GM23338 (cell line): ENCODE results near the gene OPN4. TPM values are rescaled to one million over a fixed set of nuclear protein-coding genes. Genes with fewer than 3 reads are reported as not detected.

ENCODE experiments used
- ATAC-seq: fragments of 200-7000 bp; cut with Tn5 transposase; 3 replicates; pipeline ENCODE4 v1.9.1; 2020
- DNase-seq: peaks from one replicate; pipeline ENCODE4 v3.0.0-alpha.2; 2015; ENCODE audit warnings: low spot score
- H2AFZ ChIP-seq: fragments of 200-600 bp; sonication (generic); 2 replicates; pipeline ENCODE4 v1.8.0; 2016; ENCODE audit warnings: antibody characterized with exemption, mild to moderate bottlenecking, moderate library complexity
- H3F3A ChIP-seq: fragments of 200-600 bp; sonication (generic); replicated peaks from 2 replicates; pipeline ENCODE4 v1.8.0; 2017; ENCODE audit warnings: antibody characterized with exemption, mixed run types, low read depth
- H3K27ac ChIP-seq: fragments of 200-600 bp; sonication (generic); 2 replicates; pipeline ENCODE4 v1.6.1; 2016; ENCODE audit warnings: low read depth
- H3K27me3 ChIP-seq: fragments of 200-600 bp; sonication (generic); 2 replicates; pipeline ENCODE4 v1.8.0; 2016; ENCODE audit warnings: mild to moderate bottlenecking, mixed run types, moderate library complexity; ENCODE audit not compliant: insufficient read depth
- H3K36me3 ChIP-seq: fragments of 200-600 bp; sonication (generic); 2 replicates; pipeline ENCODE4 v1.8.0; 2016; ENCODE audit warnings: mild to moderate bottlenecking; ENCODE audit not compliant: insufficient read depth
- H3K4me1 ChIP-seq: fragments of 200-600 bp; sonication (generic); 2 replicates; pipeline ENCODE4 v1.8.0; 2016; ENCODE audit warnings: mild to moderate bottlenecking, moderate library complexity; ENCODE audit not compliant: insufficient read depth
- H3K4me2 ChIP-seq: fragments of 200-600 bp; sonication (generic); 2 replicates; pipeline ENCODE4 v1.7.1; 2017; ENCODE audit warnings: mixed run types
- H3K4me3 ChIP-seq: fragments of 200-600 bp; sonication (generic); 2 replicates; pipeline ENCODE4 v1.6.1; 2016; ENCODE audit warnings: mixed run types
- H3K79me2 ChIP-seq: fragments of 200-600 bp; sonication (generic); replicated peaks from 2 replicates; pipeline ENCODE4 v1.8.0; 2017; ENCODE audit warnings: mild to moderate bottlenecking; ENCODE audit not compliant: insufficient read depth
- H3K9me2 ChIP-seq: fragments of 200-600 bp; sonication (generic); 2 replicates; pipeline ENCODE4 v1.8.0; 2017; ENCODE audit not compliant: insufficient read depth
- H4K20me1 ChIP-seq: fragments of 200-600 bp; sonication (generic); replicated peaks from 2 replicates; pipeline ENCODE4 v1.8.0; 2017; ENCODE audit warnings: mild to moderate bottlenecking; ENCODE audit not compliant: insufficient read depth
- H3K27ac Mint-ChIP-seq: 2 replicates; pipeline ENCODE4 v1.8.0; 2020; ENCODE audit warnings: inconsistent platforms, mild to moderate bottlenecking, moderate library complexity, mixed read lengths
- H3K27me3 Mint-ChIP-seq: 3 replicates; pipeline ENCODE4 v1.8.0; 2022; ENCODE audit warnings: low read depth, mild to moderate bottlenecking, moderate library complexity, mixed read lengths, inconsistent platforms; ENCODE audit not compliant: insufficient read depth, poor library complexity
- H3K36me3 Mint-ChIP-seq: 3 replicates; pipeline ENCODE4 v1.8.0; 2021; ENCODE audit warnings: low read depth, mild to moderate bottlenecking, inconsistent platforms, moderate library complexity, mixed read lengths
- H3K4me1 Mint-ChIP-seq: 3 replicates; pipeline ENCODE4 v1.8.0; 2020; ENCODE audit warnings: mild to moderate bottlenecking, inconsistent platforms, mixed read lengths
- H3K4me3 Mint-ChIP-seq: 3 replicates; pipeline ENCODE4 v1.8.0; 2021; ENCODE audit warnings: moderate library complexity, mild to moderate bottlenecking, inconsistent platforms, mixed read lengths
- H3K9me3 Mint-ChIP-seq: 3 replicates; pipeline ENCODE4 v1.8.0; 2020; ENCODE audit warnings: moderate library complexity, mild to moderate bottlenecking, inconsistent platforms, mixed read lengths
- CREB1 ChIP-seq: fragments of 250-450 bp; sonication (Bioruptor Pico); IDR thresholded peaks from 2 replicates; pipeline ENCODE4 v1.5.0; 2020; ENCODE audit warnings: low read depth, mild to moderate bottlenecking, moderate library complexity
- EZH2 ChIP-seq: fragments of 200-600 bp; sonication (generic); IDR thresholded peaks from one replicate; pipeline ENCODE4 v1.8.0; 2017; ENCODE audit warnings: antibody characterized with exemption, mild to moderate bottlenecking, low read depth; ENCODE audit not compliant: unreplicated experiment
- EZH2phosphoT487 ChIP-seq: fragments of 200-600 bp; sonication (generic); IDR thresholded peaks from one replicate; pipeline ENCODE4 v1.8.1; 2018; ENCODE audit warnings: antibody characterized with exemption; ENCODE audit not compliant: unreplicated experiment
- JUNB ChIP-seq: IDR thresholded peaks from one replicate; pipeline ENCODE4 v1.6.1; 2016; ENCODE audit warnings: antibody characterized with exemption; ENCODE audit not compliant: unreplicated experiment
- NANOG ChIP-seq: IDR thresholded peaks from 2 replicates; pipeline ENCODE4 v1.6.1; 2016; ENCODE audit warnings: antibody characterized with exemption, borderline replicate concordance
- POLR2AphosphoS5 ChIP-seq: IDR thresholded peaks from 2 replicates; pipeline ENCODE4 v1.6.1; 2016; ENCODE audit warnings: antibody characterized with exemption, low read depth
- STAT1 ChIP-seq: IDR thresholded peaks from one replicate; pipeline ENCODE4 v1.6.1; 2016; ENCODE audit warnings: antibody characterized with exemption; ENCODE audit not compliant: unreplicated experiment
- ZNF114 ChIP-seq: fragments of 250-450 bp; sonication (Bioruptor Pico); IDR thresholded peaks from 2 replicates; pipeline ENCODE4 v1.5.0; 2020; ENCODE audit warnings: mild to moderate bottlenecking, moderate library complexity
- ZNF331 ChIP-seq: fragments of 250-450 bp; sonication (Bioruptor Pico); IDR thresholded peaks from 2 replicates; pipeline ENCODE4 v1.5.0; 2020; ENCODE audit warnings: low read depth, mild to moderate bottlenecking, moderate library complexity
- polyA plus RNA-seq: library from polyadenylated mRNA; unstranded; fragments of >200 nt; fragmentation: Nextera tagmentation; extraction: Ambion mirVana; gene quantifications from 2 replicates; pipeline ENCODE4 v1.2.1, GENCODE V29; 2016
- total RNA-seq: library from RNA; depleted of rRNA; stranded (reverse); fragments of >200 nt; shearing (Covaris generic); gene quantifications from 2 replicates; pipeline ENCODE4 v1.2.3, GENCODE V29; 2014
- TF ChIP-seq, protein P1 (sequence below): fragments of 250-450 bp; sonication (Bioruptor Pico); IDR thresholded peaks from 2 replicates; pipeline ENCODE4 v1.5.0; 2020; ENCODE audit warnings: mild to moderate bottlenecking, moderate library complexity
- TF ChIP-seq, protein P2 (sequence below), 2 experiments: fragments of 200-600 bp in 1 of 2; sonication (generic) in 1 of 2; conservative IDR thresholded peaks; 2 replicates each; pipeline versions ENCODE4 v1.5.1 to v1.6.1; 2016 to 2017; ENCODE audit warnings: antibody characterized with exemption in 2 of 2, low read depth in 2 of 2, mild to moderate bottlenecking in 2 of 2, moderate library complexity in 1 of 2
- TF ChIP-seq, protein P3 (sequence below): IDR thresholded peaks from one replicate; pipeline ENCODE4 v1.6.1; 2018; ENCODE audit warnings: antibody characterized with exemption; ENCODE audit not compliant: unreplicated experiment
- TF ChIP-seq, protein P4 (sequence below): IDR thresholded peaks from 2 replicates; pipeline ENCODE4 v1.6.1; 2016; ENCODE audit warnings: antibody characterized with exemption

OPN4 gene
- total and polyA plus RNA-seq, 2 experiments from 2014 or later = not detected

DNA sequence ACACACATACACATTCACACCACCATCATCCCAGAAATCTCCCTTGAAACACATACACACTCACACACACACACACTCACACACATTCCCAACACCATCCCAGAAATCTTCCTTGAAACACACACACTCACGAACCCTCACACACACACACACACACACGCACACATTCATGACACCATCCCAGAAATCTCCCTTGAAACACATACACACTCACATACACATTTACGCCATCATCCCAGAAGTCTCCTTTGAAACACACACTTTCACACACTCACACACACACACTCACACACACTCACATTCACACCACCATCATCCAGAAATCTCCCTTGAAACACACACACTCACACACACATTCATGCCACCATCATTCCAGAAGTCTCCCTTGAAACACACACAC, 360 bp upstream of the OPN4 start (continued):
- TF ChIP-seq, protein P1, sequence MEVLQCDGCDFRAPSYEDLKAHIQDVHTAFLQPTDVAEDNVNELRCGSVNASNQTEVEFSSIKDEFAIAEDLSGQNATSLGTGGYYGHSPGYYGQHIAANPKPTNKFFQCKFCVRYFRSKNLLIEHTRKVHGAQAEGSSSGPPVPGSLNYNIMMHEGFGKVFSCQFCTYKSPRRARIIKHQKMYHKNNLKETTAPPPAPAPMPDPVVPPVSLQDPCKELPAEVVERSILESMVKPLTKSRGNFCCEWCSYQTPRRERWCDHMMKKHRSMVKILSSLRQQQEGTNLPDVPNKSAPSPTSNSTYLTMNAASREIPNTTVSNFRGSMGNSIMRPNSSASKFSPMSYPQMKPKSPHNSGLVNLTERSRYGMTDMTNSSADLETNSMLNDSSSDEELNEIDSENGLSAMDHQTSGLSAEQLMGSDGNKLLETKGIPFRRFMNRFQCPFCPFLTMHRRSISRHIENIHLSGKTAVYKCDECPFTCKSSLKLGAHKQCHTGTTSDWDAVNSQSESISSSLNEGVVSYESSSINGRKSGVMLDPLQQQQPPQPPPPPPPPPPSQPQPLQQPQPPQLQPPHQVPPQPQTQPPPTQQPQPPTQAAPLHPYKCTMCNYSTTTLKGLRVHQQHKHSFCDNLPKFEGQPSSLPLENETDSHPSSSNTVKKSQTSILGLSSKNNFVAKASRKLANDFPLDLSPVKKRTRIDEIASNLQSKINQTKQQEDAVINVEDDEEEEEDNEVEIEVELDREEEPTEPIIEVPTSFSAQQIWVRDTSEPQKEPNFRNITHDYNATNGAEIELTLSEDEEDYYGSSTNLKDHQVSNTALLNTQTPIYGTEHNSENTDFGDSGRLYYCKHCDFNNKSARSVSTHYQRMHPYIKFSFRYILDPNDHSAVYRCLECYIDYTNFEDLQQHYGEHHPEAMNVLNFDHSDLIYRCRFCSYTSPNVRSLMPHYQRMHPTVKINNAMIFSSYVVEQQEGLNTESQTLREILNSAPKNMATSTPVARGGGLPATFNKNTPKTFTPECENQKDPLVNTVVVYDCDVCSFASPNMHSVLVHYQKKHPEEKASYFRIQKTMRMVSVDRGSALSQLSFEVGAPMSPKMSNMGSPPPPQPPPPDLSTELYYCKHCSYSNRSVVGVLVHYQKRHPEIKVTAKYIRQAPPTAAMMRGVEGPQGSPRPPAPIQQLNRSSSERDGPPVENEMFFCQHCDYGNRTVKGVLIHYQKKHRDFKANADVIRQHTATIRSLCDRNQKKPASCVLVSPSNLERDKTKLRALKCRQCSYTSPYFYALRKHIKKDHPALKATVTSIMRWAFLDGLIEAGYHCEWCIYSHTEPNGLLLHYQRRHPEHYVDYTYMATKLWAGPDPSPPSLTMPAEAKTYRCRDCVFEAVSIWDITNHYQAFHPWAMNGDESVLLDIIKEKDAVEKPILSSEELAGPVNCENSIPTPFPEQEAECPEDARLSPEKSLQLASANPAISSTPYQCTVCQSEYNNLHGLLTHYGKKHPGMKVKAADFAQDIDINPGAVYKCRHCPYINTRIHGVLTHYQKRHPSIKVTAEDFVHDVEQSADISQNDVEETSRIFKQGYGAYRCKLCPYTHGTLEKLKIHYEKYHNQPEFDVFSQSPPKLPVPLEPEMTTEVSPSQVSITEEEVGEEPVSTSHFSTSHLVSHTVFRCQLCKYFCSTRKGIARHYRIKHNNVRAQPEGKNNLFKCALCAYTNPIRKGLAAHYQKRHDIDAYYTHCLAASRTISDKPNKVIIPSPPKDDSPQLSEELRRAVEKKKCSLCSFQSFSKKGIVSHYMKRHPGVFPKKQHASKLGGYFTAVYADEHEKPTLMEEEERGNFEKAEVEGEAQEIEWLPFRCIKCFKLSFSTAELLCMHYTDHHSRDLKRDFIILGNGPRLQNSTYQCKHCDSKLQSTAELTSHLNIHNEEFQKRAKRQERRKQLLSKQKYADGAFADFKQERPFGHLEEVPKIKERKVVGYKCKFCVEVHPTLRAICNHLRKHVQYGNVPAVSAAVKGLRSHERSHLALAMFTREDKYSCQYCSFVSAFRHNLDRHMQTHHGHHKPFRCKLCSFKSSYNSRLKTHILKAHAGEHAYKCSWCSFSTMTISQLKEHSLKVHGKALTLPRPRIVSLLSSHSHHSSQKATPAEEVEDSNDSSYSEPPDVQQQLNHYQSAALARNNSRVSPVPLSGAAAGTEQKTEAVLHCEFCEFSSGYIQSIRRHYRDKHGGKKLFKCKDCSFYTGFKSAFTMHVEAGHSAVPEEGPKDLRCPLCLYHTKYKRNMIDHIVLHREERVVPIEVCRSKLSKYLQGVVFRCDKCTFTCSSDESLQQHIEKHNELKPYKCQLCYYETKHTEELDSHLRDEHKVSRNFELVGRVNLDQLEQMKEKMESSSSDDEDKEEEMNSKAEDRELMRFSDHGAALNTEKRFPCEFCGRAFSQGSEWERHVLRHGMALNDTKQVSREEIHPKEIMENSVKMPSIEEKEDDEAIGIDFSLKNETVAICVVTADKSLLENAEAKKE = no peak
- TF ChIP-seq ZNF114 (CRISPR knock-in tag) (no peak), EZH2phosphoT487 (no peak), CREB1 (CRISPR knock-in tag) (no peak), JUNB (no peak), POLR2AphosphoS5 (no peak)

DNA sequence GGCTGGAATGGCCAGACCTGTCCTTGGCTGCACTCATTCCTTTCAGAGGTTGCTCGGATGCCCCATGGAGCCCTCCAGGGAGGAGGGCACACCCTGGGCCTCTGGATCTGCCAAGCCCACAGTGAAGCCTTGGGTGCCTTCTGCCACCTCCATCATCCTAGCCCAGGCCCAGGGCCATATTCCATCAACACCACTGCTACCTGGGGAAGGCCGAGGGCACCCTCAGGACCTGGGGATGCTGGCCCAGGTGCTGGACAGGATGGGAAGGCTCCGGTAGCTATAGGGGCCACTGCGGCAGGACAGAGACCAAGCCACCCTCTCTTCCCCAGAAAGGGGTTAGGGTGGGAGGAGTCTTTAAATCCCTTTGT, 810 bp downstream of the OPN4 start:
- H3K36me3 ChIP-seq = no peaks in the 10 kb centered on the region
- 0 out of 2 replicates have a peak, but pooled peaks cover 3% of the 10 kb centered on the region for H3K9me2 ChIP-seq
- DNase-seq = no peak
- H3K36me3 Mint-ChIP-seq = no peaks in the 10 kb centered on the region; the same call in 2 of the 3 replicates
- H3K27ac ChIP-seq = no peak overlapping the region
- no peak overlapping the region for H3K4me2 ChIP-seq
- H3K4me1 ChIP-seq = no peaks in the 10 kb centered on the region
- H3F3A ChIP-seq = no peaks in the 10 kb centered on the region
- no peak overlapping the region for H3K4me3 Mint-ChIP-seq
- peaks cover 10% of the 10 kb centered on the region for H3K27me3 Mint-ChIP-seq
- H3K4me3 ChIP-seq = no peak overlapping the region
- H3K27me3 ChIP-seq = no peaks in the 10 kb centered on the region
- H4K20me1 ChIP-seq = no peaks in the 10 kb centered on the region
- no peak overlapping the region for H2AFZ ChIP-seq
- ATAC-seq = no peak
- no peaks in the 10 kb centered on the region; the same call in 2 of the 3 replicates for H3K9me3 Mint-ChIP-seq
- no peaks in the 10 kb centered on the region for H3K79me2 ChIP-seq
- no peak overlapping the region for H3K27ac Mint-ChIP-seq
- peaks cover 3% of the 10 kb centered on the region; the same call in 2 of the 3 replicates for H3K4me1 Mint-ChIP-seq
- TF ChIP-seq NANOG = no peak
- TF ChIP-seq POLR2AphosphoS5 = no peak
- TF ChIP-seq STAT1 = no peak
- no peak for TF ChIP-seq CREB1 (CRISPR knock-in tag)
- no peak for TF ChIP-seq JUNB
- TF ChIP-seq, protein P2, sequence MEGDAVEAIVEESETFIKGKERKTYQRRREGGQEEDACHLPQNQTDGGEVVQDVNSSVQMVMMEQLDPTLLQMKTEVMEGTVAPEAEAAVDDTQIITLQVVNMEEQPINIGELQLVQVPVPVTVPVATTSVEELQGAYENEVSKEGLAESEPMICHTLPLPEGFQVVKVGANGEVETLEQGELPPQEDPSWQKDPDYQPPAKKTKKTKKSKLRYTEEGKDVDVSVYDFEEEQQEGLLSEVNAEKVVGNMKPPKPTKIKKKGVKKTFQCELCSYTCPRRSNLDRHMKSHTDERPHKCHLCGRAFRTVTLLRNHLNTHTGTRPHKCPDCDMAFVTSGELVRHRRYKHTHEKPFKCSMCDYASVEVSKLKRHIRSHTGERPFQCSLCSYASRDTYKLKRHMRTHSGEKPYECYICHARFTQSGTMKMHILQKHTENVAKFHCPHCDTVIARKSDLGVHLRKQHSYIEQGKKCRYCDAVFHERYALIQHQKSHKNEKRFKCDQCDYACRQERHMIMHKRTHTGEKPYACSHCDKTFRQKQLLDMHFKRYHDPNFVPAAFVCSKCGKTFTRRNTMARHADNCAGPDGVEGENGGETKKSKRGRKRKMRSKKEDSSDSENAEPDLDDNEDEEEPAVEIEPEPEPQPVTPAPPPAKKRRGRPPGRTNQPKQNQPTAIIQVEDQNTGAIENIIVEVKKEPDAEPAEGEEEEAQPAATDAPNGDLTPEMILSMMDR (conservative IDR thresholded peaks at IDR 0.05; ENCODE audit: low read depth in 2 of 2) = no peak
- TF ChIP-seq, protein P3, sequence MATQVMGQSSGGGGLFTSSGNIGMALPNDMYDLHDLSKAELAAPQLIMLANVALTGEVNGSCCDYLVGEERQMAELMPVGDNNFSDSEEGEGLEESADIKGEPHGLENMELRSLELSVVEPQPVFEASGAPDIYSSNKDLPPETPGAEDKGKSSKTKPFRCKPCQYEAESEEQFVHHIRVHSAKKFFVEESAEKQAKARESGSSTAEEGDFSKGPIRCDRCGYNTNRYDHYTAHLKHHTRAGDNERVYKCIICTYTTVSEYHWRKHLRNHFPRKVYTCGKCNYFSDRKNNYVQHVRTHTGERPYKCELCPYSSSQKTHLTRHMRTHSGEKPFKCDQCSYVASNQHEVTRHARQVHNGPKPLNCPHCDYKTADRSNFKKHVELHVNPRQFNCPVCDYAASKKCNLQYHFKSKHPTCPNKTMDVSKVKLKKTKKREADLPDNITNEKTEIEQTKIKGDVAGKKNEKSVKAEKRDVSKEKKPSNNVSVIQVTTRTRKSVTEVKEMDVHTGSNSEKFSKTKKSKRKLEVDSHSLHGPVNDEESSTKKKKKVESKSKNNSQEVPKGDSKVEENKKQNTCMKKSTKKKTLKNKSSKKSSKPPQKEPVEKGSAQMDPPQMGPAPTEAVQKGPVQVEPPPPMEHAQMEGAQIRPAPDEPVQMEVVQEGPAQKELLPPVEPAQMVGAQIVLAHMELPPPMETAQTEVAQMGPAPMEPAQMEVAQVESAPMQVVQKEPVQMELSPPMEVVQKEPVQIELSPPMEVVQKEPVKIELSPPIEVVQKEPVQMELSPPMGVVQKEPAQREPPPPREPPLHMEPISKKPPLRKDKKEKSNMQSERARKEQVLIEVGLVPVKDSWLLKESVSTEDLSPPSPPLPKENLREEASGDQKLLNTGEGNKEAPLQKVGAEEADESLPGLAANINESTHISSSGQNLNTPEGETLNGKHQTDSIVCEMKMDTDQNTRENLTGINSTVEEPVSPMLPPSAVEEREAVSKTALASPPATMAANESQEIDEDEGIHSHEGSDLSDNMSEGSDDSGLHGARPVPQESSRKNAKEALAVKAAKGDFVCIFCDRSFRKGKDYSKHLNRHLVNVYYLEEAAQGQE = no peak
- TF ChIP-seq EZH2 = no peak
- no peak for TF ChIP-seq ZNF331 (CRISPR knock-in tag)
- TF ChIP-seq, protein P4, sequence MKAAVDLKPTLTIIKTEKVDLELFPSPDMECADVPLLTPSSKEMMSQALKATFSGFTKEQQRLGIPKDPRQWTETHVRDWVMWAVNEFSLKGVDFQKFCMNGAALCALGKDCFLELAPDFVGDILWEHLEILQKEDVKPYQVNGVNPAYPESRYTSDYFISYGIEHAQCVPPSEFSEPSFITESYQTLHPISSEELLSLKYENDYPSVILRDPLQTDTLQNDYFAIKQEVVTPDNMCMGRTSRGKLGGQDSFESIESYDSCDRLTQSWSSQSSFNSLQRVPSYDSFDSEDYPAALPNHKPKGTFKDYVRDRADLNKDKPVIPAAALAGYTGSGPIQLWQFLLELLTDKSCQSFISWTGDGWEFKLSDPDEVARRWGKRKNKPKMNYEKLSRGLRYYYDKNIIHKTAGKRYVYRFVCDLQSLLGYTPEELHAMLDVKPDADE = no peak
- TF ChIP-seq ZNF114 (CRISPR knock-in tag) = no peak
